Tibial artery (tissue), 4 donors: ENCODE measurements around the gene UTY.

Experiments
- DNase-seq, 2 donors: peaks; one replicate each; pipeline ENCODE4 v3.0.0-alpha.2; 2019
- H3K27ac ChIP-seq, 2 donors: fragments of 200-600 bp; sonication (generic) in 1 of 2; 1 replicate in 1 of 2; 2 replicates in 1 of 2; pipeline ENCODE4 v1.5.1; 2018 to 2019; ENCODE audit warnings: mild to moderate bottlenecking in 1 of 2
- H3K27me3 ChIP-seq, 2 donors: fragments of 200-600 bp; sonication (generic) in 1 of 2; one replicate each; pipeline versions ENCODE4 v1.5.1 to v1.6.0; 2016 to 2019
- H3K36me3 ChIP-seq, 3 donors: fragments of 200-600 bp; sonication (generic) in 2 of 3; one replicate each; pipeline ENCODE4 v1.5.1; 2016 to 2019; ENCODE audit warnings: mild to moderate bottlenecking in 2 of 3
- H3K4me1 ChIP-seq, 4 donors: fragments of 200-600 bp; sonication (generic) in 2 of 4; 1 replicate in 3 of 4; 2 replicates in 1 of 4; pipeline ENCODE4 v1.5.1; 2016 to 2019
- H3K4me3 ChIP-seq, 2 donors: fragments of 200-600 bp; sonication (generic) in 1 of 2; 1 replicate in 1 of 2; 2 replicates in 1 of 2; pipeline ENCODE4 v1.5.1; 2018 to 2019; ENCODE audit warnings: mild to moderate bottlenecking in 2 of 2
- H3K9me3 ChIP-seq, 3 donors: fragments of 200-600 bp; sonication (generic) in 1 of 3; one replicate each; pipeline ENCODE4 v1.5.1; 2016 to 2019
- intact Hi-C: fragments of 100-400 bp; cut with DNase I; formaldehyde crosslinking; loops from one replicate; pipeline ENCODE4 v1.15.0; 2023; ENCODE audit warnings: low total_unique reads
- TF ChIP-seq, protein P1 (sequence below), 2 experiments: fragments of 200-600 bp in 1 of 2; fragments of 450-650 bp in 1 of 2; IDR thresholded peaks; one replicate each; pipeline ENCODE4 v1.5.1; 2017 to 2019; ENCODE audit warnings: antibody characterized with exemption in 2 of 2, mild to moderate bottlenecking in 1 of 2, moderate library complexity in 1 of 2

Gene UTY

GRCh38 chrY:13398876-13399275, 81.0 kb downstream of the UTY start:
- Histone ChIP-seq H3K4me3 (no peak overlapping the region), H3K27me3 (no peaks in the 10 kb centered on the region), H3K27ac (no peak overlapping the region), H3K36me3 (no peaks in the 10 kb centered on the region), H3K9me3 (no peaks in the 10 kb centered on the region), H3K4me1 (no peaks in the 10 kb centered on the region)
- DNase-seq = no peak
- intact Hi-C loops = no loop called here
- TF ChIP-seq, protein P1, sequence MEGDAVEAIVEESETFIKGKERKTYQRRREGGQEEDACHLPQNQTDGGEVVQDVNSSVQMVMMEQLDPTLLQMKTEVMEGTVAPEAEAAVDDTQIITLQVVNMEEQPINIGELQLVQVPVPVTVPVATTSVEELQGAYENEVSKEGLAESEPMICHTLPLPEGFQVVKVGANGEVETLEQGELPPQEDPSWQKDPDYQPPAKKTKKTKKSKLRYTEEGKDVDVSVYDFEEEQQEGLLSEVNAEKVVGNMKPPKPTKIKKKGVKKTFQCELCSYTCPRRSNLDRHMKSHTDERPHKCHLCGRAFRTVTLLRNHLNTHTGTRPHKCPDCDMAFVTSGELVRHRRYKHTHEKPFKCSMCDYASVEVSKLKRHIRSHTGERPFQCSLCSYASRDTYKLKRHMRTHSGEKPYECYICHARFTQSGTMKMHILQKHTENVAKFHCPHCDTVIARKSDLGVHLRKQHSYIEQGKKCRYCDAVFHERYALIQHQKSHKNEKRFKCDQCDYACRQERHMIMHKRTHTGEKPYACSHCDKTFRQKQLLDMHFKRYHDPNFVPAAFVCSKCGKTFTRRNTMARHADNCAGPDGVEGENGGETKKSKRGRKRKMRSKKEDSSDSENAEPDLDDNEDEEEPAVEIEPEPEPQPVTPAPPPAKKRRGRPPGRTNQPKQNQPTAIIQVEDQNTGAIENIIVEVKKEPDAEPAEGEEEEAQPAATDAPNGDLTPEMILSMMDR (IDR thresholded peaks at IDR 0.05) = no peak

- no peak overlapping the region for H3K4me3 ChIP-seq
- TF ChIP-seq, protein P1 (IDR thresholded peaks at IDR 0.05) = no peak
- no peaks in the 10 kb centered on the region for H3K36me3 ChIP-seq
- H3K9me3 ChIP-seq = no peaks in the 10 kb centered on the region
- intact Hi-C loops = no loop called here
- no peaks in the 10 kb centered on the region for H3K4me1 ChIP-seq
- DNase-seq = no peak
- H3K27me3 ChIP-seq = no peaks in the 10 kb centered on the region
- no peak overlapping the region for H3K27ac ChIP-seq
These were observed 98.6 kb downstream of the UTY start for GRCh38 chrY:13381110-13381683.

DNA sequence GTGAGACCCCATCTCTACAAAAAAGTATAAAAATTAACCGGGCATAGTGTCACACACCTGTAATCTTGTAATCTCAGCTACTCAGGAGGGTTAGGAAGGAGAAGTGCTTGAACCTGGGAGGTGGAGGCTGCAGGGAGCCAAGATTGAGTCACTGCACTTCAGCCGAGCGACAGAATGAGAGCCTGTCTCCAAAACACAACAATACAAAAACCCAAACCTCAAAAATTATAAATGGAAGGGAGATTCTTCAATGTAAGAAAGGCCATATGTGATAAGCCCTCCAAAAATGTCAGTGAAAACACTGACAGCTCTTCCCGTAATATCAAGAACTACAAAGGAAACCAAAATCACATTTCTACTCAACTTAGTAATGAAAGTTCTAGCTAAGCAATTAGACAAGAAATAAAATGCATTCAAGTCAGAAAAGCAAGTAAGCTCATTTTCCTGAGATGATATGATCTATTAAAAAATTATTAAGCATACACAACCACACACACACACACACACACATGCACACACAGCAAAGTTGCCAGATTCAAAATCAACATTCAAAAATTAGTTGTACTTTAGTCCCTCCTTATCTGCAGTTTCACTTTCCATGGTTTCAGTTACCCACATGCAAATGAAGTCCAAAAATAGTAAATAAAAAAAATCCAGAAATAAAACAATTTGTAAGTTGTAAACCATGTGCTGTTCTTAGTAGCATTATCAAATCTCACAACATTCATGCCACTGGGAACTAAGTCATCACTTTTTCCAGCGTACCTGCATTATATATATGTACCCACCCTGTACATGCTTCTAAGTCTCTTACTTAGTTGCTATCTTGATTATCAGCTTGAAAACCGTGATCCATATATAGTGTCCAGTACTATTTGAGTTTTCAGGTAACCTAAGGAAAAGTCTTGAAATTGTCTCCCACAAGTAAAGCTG, 108.7 kb downstream of the UTY start:
- H3K4me3 ChIP-seq = no peak overlapping the region
- no peaks in the 10 kb centered on the region for H3K36me3 ChIP-seq
- H3K9me3 ChIP-seq = no peaks in the 10 kb centered on the region
- no peak for DNase-seq
- no peaks in the 10 kb centered on the region for H3K4me1 ChIP-seq
- no peak overlapping the region for H3K27ac ChIP-seq
- TF ChIP-seq, protein P1 (IDR thresholded peaks at IDR 0.05) = no peak
- intact Hi-C loops = no loop called here
- H3K27me3 ChIP-seq = no peaks in the 10 kb centered on the region

DNA sequence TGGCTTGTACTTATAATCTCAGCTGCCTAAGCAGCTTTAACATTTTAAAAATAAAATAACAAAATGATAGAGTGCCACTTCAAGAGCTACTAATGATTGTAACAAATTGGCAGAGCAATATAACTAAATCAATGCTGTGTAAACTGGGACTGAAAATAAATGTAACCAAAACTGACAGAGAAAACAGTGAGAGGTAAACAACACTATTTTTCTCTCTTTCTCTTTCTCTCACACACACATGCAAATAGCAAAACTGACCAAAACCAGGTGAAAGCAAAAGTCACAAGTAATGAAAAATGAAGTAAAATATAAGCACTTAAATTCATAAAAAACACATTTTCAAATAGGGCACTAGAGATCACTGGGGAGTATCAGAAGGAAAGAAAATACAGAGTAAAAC, 109.6 kb downstream of the UTY start:
- no peak overlapping the region for H3K27ac ChIP-seq
- TF ChIP-seq, protein P1 (IDR thresholded peaks at IDR 0.05) = no peak
- no peak for DNase-seq
- H3K27me3 ChIP-seq = no peaks in the 10 kb centered on the region
- H3K4me3 ChIP-seq = no peak overlapping the region
- intact Hi-C loops = no loop called here
- H3K36me3 ChIP-seq = no peaks in the 10 kb centered on the region
- no peaks in the 10 kb centered on the region for H3K9me3 ChIP-seq
- H3K4me1 ChIP-seq = no peaks in the 10 kb centered on the region

GRCh38 chrY:13368513-13368845, 111.4 kb downstream of the UTY start:
- no peaks in the 10 kb centered on the region for H3K4me1 ChIP-seq
- H3K27me3 ChIP-seq = no peaks in the 10 kb centered on the region
- intact Hi-C loops = no loop called here
- no peak for DNase-seq
- TF ChIP-seq, protein P1 (IDR thresholded peaks at IDR 0.05) = no peak
- H3K27ac ChIP-seq = no peak overlapping the region
- no peak overlapping the region for H3K4me3 ChIP-seq
- no peaks in the 10 kb centered on the region for H3K9me3 ChIP-seq
- no peaks in the 10 kb centered on the region for H3K36me3 ChIP-seq
